Activated CD8-positive, alpha-beta memory T cell treated with anti-CD3 and anti-CD28 coated beads for 1 hour (primary cell): ENCODE results near the gene SPIN1.

Experiments
- DNase-seq, 2 donors: peaks; one replicate each; pipeline ENCODE4 v3.0.0-alpha.2; 2020; ENCODE audit warnings: low read depth in 1 of 2; ENCODE audit errors: extremely low read depth in 1 of 2

The SPIN1 gene

GRCh38 chr9:88488166-88488565 is 99.9 kb downstream of the SPIN1 start:
- no peak for DNase-seq

- DNase-seq, result no peak
These were observed 106.9 kb downstream of the SPIN1 start for GRCh38 chr9:88494983-88495721.

GRCh38 chr9:88497224-88497623 is 109.0 kb downstream of the SPIN1 start:
- no peak for DNase-seq

- DNase-seq, result no peak
These were observed 110.6 kb downstream of the SPIN1 start for GRCh38 chr9:88498880-88499279.

- DNase-seq, result no peak
These were observed 112.8 kb downstream of the SPIN1 start for GRCh38 chr9:88501086-88501485.

- no peak for DNase-seq
These were observed 114.3 kb downstream of the SPIN1 start for GRCh38 chr9:88502552-88503034.

GRCh38 chr9:88503081-88503844 is 115.0 kb downstream of the SPIN1 start:
- DNase-seq, result no peak

- no peak for DNase-seq
These were observed 115.9 kb downstream of the SPIN1 start for GRCh38 chr9:88503845-88504764.

- no peak for DNase-seq
These were observed 120.1 kb downstream of the SPIN1 start for GRCh38 chr9:88508326-88508725.

GRCh38 chr9:88511906-88512305 is 123.7 kb downstream of the SPIN1 start:
- no peak for DNase-seq

GRCh38 chr9:88514247-88514646 is 126.0 kb downstream of the SPIN1 start:
- no peak for DNase-seq

GRCh38 chr9:88521308-88521707 is 133.1 kb downstream of the SPIN1 start:
- DNase-seq, result no peak

- DNase-seq, result no peak
These were observed 134.1 kb downstream of the SPIN1 start for GRCh38 chr9:88522360-88522759.

- DNase-seq, result no peak
These were observed 134.8 kb downstream of the SPIN1 start for GRCh38 chr9:88523056-88523455.

- DNase-seq, result no peak
These were observed 136.7 kb downstream of the SPIN1 start for GRCh38 chr9:88524911-88525310.

- DNase-seq, result no peak
These were observed 139.4 kb downstream of the SPIN1 start for GRCh38 chr9:88527618-88528017.
